Stomach (tissue), 9 donors: ENCODE data around the gene CNOT1. TPM values are rescaled to one million over a fixed set of nuclear protein-coding genes. Genes with fewer than 3 reads are reported as not detected.
A peak's percentile ranks its signal among the peaks of the same experiment; 100 is the strongest.

Experiments used
- DNase-seq, 2 donors: peaks; one replicate each; pipeline versions ENCODE4 v3.0.0 to v3.0.0-alpha.2; 2013 to 2019
- H3K27ac ChIP-seq, 5 donors: fragments of 200-600 bp in 4 of 5; sonication (generic) in 4 of 5; one replicate each; pipeline ENCODE4 v1.5.1; 2013 to 2019; ENCODE audit warnings: mild to moderate bottlenecking in 1 of 5, moderate library complexity in 1 of 5
- H3K27me3 ChIP-seq, 3 donors: fragments of 200-600 bp; sonication (generic); one replicate each; pipeline ENCODE4 v1.5.1; 2017 to 2019; ENCODE audit warnings: mixed run types in 1 of 3
- H3K36me3 ChIP-seq, 4 donors: fragments of 200-600 bp; sonication (generic); 1 replicate in 3 of 4; 2 replicates in 1 of 4; pipeline ENCODE4 v1.5.1; 2016 to 2019
- H3K4me1 ChIP-seq, 4 donors: fragments of 200-600 bp; sonication (generic); one replicate each; pipeline ENCODE4 v1.5.1; 2016 to 2019
- H3K4me3 ChIP-seq, 4 donors: fragments of 200-600 bp; sonication (generic) in 3 of 4; one replicate each; pipeline ENCODE4 v1.5.1; 2016 to 2019; ENCODE audit warnings: mild to moderate bottlenecking in 1 of 4
- H3K9me3 ChIP-seq, 4 donors: fragments of 200-600 bp; sonication (generic); one replicate each; pipeline ENCODE4 v1.5.1; 2016 to 2019
- CTCF ChIP-seq, 7 experiments: fragments of 450-650 bp in 4 of 7; fragments of 200-600 bp in 3 of 7; sonication (generic) in 3 of 7; IDR thresholded peaks; one replicate each; pipeline ENCODE4 v1.5.1; 2016 to 2019; ENCODE audit warnings: antibody characterized with exemption in 7 of 7, control low read depth in 2 of 7, mild to moderate bottlenecking in 1 of 7
- EP300 ChIP-seq: sonication (generic); formaldehyde crosslinking; IDR thresholded peaks from one replicate; pipeline ENCODE4 v1.6.1; 2017; ENCODE audit warnings: antibody characterized with exemption
- POLR2A ChIP-seq, 4 donors: fragments of 450-650 bp; IDR thresholded peaks; one replicate each; pipeline ENCODE4 v1.6.1; 2016; ENCODE audit warnings: antibody characterized with exemption in 4 of 4, control low read depth in 2 of 4, mild to moderate bottlenecking in 1 of 4, moderate library complexity in 1 of 4
- POLR2AphosphoS5 ChIP-seq, 3 donors: sonication (generic); formaldehyde crosslinking; IDR thresholded peaks; one replicate each; pipeline ENCODE4 v1.6.1; 2016; ENCODE audit warnings: antibody characterized with exemption in 3 of 3
- WGBS, 5 donors: extraction: QIAGEN DNeasy Blood & Tissue Kit in 3 of 5; methylation state at CpG; one replicate each; pipeline versions ENCODE4 v1.1.5 to v1.1.7; 2013 to 2018; 5-methylcytosine and 5-hydroxymethylcytosine counted together
- intact Hi-C: fragments of 100-400 bp; cut with DNase I; formaldehyde crosslinking; loops from one replicate; pipeline ENCODE4 v1.15.1; 2023; ENCODE audit warnings: low total_unique reads
- polyA plus RNA-seq, 3 donors: library from polyadenylated mRNA; stranded (reverse); fragments of 200-250 nt; gene quantifications; one replicate each; pipeline ENCODE4 v1.2.3, GENCODE V29; 2013
- total RNA-seq, 5 donors: library from RNA; depleted of rRNA; stranded (reverse); fragments of >200 nt; gene quantifications; one replicate each; pipeline versions ENCODE4 v1.1.0 to v1.2.3, GENCODE V29; 2014 to 2016
- donor health status: healthy with polysubstance abuse.
- donor health status: Bipolar disorder and iron deficiency.
- donor health status: healthy.

CNOT1 gene
- total and polyA plus RNA-seq, 8 donors, result 39.9 to 282 (median 136) TPM

- TF ChIP-seq POLR2A (IDR thresholded peaks at IDR 0.05), result no peak
- TF ChIP-seq EP300, result no peak
- no peak for TF ChIP-seq CTCF (IDR thresholded peaks at IDR 0.05)
- no peak for TF ChIP-seq POLR2AphosphoS5 (IDR thresholded peaks at IDR 0.05)
- H3K27ac ChIP-seq, result no peak overlapping the region
- H3K36me3 ChIP-seq, result no peaks in the 10 kb centered on the region
- 61 to 81% (median 72%) methylated on average over 4 to 5 of the region's 5 CpGs for WGBS, 5 donors
- H3K4me1 ChIP-seq, result peaks cover 0 to 7% (median 3%) of the 10 kb centered on the region in 4 donors
- peaks cover 0 to 42% (median 2%) of the 10 kb centered on the region in 3 donors for H3K27me3 ChIP-seq
- intact Hi-C loops, result loop anchor here (10.0 kb wide), 1 partner anchor 136 kb away; no protein-coding TSS in a partner anchor
- DNase-seq, result no peak
- H3K9me3 ChIP-seq, result no peaks in the 10 kb centered on the region
- no peak overlapping the region for H3K4me3 ChIP-seq
Observed at GRCh38 chr16:58508671-58509251, 120.9 kb downstream of the CNOT1 start.

GRCh38 chr16:58507963-58508670, 121.5 kb downstream of the CNOT1 start:
- no peak for TF ChIP-seq CTCF (IDR thresholded peaks at IDR 0.05)
- no peak for TF ChIP-seq POLR2AphosphoS5 (IDR thresholded peaks at IDR 0.05)
- Histone ChIP-seq H3K27me3 (peaks cover 0 to 48% (median 5%) of the 10 kb centered on the region in 3 donors), H3K4me1 (peaks cover 0 to 7% (median 0%) of the 10 kb centered on the region in 4 donors), H3K4me3 (no peak overlapping the region), H3K9me3 (no peaks in the 10 kb centered on the region), H3K36me3 (no peaks in the 10 kb centered on the region), H3K27ac (no peak overlapping the region)
- WGBS, 5 donors, result 74 to 87% (median 85%) methylated on average over 10 to 14 of the region's 14 CpGs
- intact Hi-C loops, result loop anchor here (10.0 kb wide), 1 partner anchor 137 kb away; no protein-coding TSS in a partner anchor
- peak in 1 of 2 donors; percentile 17 for DNase-seq

- H3K4me3 ChIP-seq, result no peak overlapping the region
- intact Hi-C loops, result loop anchor here (10.0 kb wide), 1 partner anchor 137 kb away; no protein-coding TSS in a partner anchor
- no peak for TF ChIP-seq CTCF (IDR thresholded peaks at IDR 0.05)
- TF ChIP-seq POLR2A (IDR thresholded peaks at IDR 0.05), result no peak
- H3K27me3 ChIP-seq, result peaks cover 0 to 55% (median 7%) of the 10 kb centered on the region in 3 donors
- peaks cover 0 to 7% (median 0%) of the 10 kb centered on the region in 4 donors for H3K4me1 ChIP-seq
- no peaks in the 10 kb centered on the region for H3K9me3 ChIP-seq
- H3K36me3 ChIP-seq, result no peaks in the 10 kb centered on the region
- WGBS, 5 donors, result 60 to 74% (median 67%) methylated on average over 12 to 15 of the region's 15 CpGs
- DNase-seq, result peak in 1 of 2 donors; percentile 24
- H3K27ac ChIP-seq, result no peak overlapping the region
Observed at GRCh38 chr16:58507195-58507962, 122.2 kb downstream of the CNOT1 start.
